ENCODE results near the gene PDX1.

The PDX1 gene

DNA sequence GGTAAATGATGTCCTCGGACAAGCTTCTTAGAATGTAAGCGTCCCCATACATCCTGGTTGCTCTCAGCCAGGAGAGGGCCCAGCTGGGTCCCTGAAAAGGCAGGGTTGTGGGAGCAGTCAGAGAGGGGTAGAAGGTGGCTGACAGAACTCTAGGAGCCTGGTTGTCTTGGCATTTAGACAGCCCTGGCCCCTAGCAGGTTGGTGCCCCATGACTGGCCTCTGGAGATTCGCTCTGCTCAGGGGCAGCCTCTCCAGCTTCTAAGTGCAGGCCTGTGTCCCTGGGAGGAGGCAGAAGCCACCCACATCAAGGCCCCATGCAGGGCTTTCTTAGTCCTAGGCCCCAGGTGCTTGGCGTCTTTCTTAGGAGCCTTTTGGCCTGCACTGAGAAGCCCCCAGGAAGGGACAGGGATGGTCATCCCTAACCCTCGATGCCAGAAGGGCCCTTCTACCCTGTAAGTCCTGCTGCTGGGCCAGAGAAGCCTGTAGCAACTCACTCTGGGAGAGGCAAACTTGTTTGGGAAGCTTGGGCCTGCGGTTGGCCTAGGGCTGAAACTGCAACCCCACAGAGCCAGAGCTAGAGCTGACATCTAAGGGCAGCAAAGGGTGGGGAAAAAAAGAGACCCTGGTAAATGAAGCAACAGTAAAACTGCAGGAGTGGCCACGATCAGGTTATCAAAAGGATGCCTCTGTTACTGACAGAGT, 52.1 kb downstream of the PDX1 start:
- ChIA-PET CTCF (interaction anchor here (1.8 to 8.5 kb wide), 4 partner anchors 12 to 610 kb away, joined by 5 to 50 read pairs (median 40); no protein-coding TSS in a partner anchor), POLR2A (no interaction called here)
- TF ChIP-seq, protein P1, sequence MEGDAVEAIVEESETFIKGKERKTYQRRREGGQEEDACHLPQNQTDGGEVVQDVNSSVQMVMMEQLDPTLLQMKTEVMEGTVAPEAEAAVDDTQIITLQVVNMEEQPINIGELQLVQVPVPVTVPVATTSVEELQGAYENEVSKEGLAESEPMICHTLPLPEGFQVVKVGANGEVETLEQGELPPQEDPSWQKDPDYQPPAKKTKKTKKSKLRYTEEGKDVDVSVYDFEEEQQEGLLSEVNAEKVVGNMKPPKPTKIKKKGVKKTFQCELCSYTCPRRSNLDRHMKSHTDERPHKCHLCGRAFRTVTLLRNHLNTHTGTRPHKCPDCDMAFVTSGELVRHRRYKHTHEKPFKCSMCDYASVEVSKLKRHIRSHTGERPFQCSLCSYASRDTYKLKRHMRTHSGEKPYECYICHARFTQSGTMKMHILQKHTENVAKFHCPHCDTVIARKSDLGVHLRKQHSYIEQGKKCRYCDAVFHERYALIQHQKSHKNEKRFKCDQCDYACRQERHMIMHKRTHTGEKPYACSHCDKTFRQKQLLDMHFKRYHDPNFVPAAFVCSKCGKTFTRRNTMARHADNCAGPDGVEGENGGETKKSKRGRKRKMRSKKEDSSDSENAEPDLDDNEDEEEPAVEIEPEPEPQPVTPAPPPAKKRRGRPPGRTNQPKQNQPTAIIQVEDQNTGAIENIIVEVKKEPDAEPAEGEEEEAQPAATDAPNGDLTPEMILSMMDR (IDR thresholded peaks at IDR 0.05; ENCODE audit: control extremely low read depth, extremely low read depth, low read depth, missing control alignments), result no peak
- no peak for DNase-seq (ENCODE audit: extremely low spot score)

DNA sequence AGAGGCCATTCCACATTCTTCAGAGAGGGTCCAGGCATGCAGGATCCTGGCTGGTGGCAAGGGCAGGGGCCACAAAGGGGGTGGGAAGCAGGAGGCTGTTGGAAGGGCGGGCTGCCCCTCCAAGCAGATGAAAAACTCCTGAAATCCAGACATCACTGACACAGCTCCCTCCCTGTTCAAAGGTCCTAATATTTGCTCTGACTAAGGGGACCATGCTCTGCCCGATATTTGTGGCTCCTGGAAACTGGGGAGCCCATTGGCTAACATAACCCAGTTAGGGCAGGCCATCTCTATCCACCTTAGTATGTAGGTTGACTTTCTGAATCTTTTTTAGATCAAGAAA, 52.6 kb downstream of the PDX1 start:
- POLR2A ChIA-PET, result no interaction called here
- DNase-seq (ENCODE audit: extremely low spot score), result no peak
- CTCF ChIA-PET, result interaction anchor here (1.5 to 8.5 kb wide), 5 partner anchors 12 to 611 kb away, joined by 4 to 50 read pairs (median 29); no protein-coding TSS in a partner anchor
- TF ChIP-seq, protein P1 (IDR thresholded peaks at IDR 0.05; ENCODE audit: control extremely low read depth, extremely low read depth, low read depth, missing control alignments), result no peak

DNA sequence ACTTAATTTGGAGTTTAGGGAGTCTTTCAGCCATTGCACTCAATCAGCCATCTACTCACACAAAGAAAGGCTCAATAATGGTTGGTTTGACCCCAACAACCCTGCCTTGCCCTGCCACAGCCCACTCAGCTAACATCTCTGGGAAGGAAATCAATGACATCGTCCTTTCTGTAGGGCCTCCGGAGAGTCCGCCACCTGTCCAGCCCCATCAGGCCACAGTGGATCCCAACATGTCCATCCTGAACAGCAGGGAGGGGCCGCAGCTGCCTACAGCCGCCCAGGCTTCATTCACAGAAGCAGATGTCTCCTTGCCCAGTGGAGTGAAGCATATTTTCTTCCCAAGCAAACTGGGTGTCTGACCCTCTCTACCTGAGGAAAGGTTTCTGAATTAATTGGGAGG, 53.5 kb downstream of the PDX1 start:
- ChIA-PET POLR2A (no interaction called here), CTCF (interaction anchor here (1.5 to 8.5 kb wide), 4 partner anchors 11 to 600 kb away, joined by 4 to 50 read pairs (median 40); no protein-coding TSS in a partner anchor)

DNA sequence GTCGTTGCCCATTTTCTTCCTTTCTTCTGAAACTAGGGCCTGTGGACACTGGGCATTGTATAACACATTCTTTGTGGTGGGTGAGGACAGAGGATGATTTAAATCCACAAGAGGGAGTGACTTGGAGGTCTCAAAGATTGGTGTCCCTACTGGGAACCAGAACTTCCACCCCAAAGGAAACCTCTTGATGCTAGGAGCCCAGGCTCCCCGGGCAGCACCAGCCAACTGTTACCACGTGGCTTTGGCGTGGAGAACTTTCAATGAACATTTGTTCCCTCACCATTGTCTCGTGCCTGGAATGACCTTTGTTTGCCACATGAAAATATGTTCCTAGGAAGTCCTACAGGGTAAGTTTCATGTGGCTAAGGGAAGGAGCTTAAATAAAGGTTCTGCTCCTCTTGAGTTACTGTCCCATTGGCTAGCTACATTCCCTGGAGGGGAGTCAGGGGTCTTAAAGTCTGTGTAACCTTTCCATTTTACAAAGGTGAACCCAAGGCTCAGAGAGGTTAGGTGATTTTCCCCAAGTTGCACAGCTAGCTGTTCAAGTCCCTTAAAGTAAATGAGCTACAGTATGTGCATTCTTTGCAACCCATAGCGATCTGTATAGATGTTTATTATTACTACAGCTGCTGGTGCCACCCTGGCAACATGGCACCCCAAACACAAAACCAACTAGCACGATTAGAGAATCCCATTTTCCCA, 54.3 kb downstream of the PDX1 start:
- CTCF ChIA-PET, result interaction anchor here (1.2 to 16.1 kb wide), 6 partner anchors 10 to 612 kb away, joined by 3 to 404 read pairs (median 16); no protein-coding TSS in a partner anchor
- POLR2A ChIA-PET, result no interaction called here
- no peak for DNase-seq (ENCODE audit: extremely low spot score)
- TF ChIP-seq, protein P1 (IDR thresholded peaks at IDR 0.05; ENCODE audit: control extremely low read depth, extremely low read depth, low read depth, missing control alignments), result no peak

More for the DNA sequence above, 53.5 kb downstream of the PDX1 start:
- TF ChIP-seq, protein P1 (IDR thresholded peaks at IDR 0.05; ENCODE audit: control extremely low read depth, extremely low read depth, low read depth, missing control alignments), result no peak
- no peak for DNase-seq (ENCODE audit: extremely low spot score)

All from GM10248 (cell line).